HepG2 (cell line): ENCODE results near the gene H1-8. TPM values are rescaled to one million over a fixed set of nuclear protein-coding genes. Genes with fewer than 3 reads are reported as not detected.
A peak's percentile ranks its signal among the peaks of the same experiment; 100 is the strongest.

Experiments used
- ATAC-seq: fragments of 200-7000 bp; cut with Tn5 transposase; 3 replicates; pipeline ENCODE4 v1.9.1; 2020; ENCODE audit warnings: mild to moderate bottlenecking, moderate library complexity
- BruUV-seq: library from RNA; stranded (reverse); fragments of 400-500 nt; replicated peaks from 2 replicates; lab custom pipeline; 2021; lab: Mats Ljungman, UMichigan
- CTCF ChIA-PET: fragments of 300-600 bp; formaldehyde crosslinking; extraction: SDS; loops from one replicate; lab custom pipeline; 2021; ENCODE audit warnings: low total read pairs, inconsistent platforms, low intra/inter-chr PET ratio; lab: Yijun Ruan, JAX
- POLR2A ChIA-PET: fragments of 350-600 bp; sonication (Branson Sonifier 250); formaldehyde crosslinking; loops from one replicate; lab custom pipeline; 2020; ENCODE audit warnings: antibody characterized with exemption, inconsistent platforms; lab: Yijun Ruan, JAX
- DNase-seq: peaks from one replicate; pipeline ENCODE4 v3.0.0-alpha.2; 2015; ENCODE audit warnings: low spot score
- FAIRE-seq: peaks from 3 replicates; lab custom pipeline; 2011; peaks lifted over from hg19 to GRCh38; lab: Jason Lieb, UNC
- H2AFZ ChIP-seq: one replicate; pipeline ENCODE4 v1.6.1; 2011; ENCODE audit warnings: low read length, inconsistent platforms
- H3K27ac ChIP-seq: fragments of 300-600 bp; 3 replicates; pipeline ENCODE4 v1.8.0; 2011; ENCODE audit warnings: mixed run types, mild to moderate bottlenecking, mixed read lengths, low read length, inconsistent platforms; ENCODE audit not compliant: insufficient read depth; ENCODE audit errors: extremely low read length
- H3K27me3 ChIP-seq, 2 experiments: fragments of 200-600 bp in 1 of 2; 2 replicates in 1 of 2; 3 replicates in 1 of 2; pipeline versions ENCODE4 v1.6.0 to v1.8.0; 2011; ENCODE audit warnings: low read length in 2 of 2, mild to moderate bottlenecking in 2 of 2, moderate library complexity in 2 of 2, inconsistent platforms in 1 of 2; ENCODE audit not compliant: insufficient read depth in 2 of 2, control insufficient read depth in 1 of 2
- H3K36me3 ChIP-seq, 2 experiments: fragments of 200-600 bp in 1 of 2; replicated peaks in 1 of 2; 2 replicates in 1 of 2; 3 replicates in 1 of 2; pipeline versions ENCODE4 v1.5.1 to v1.8.0; 2011; ENCODE audit warnings: low read length in 2 of 2, inconsistent platforms in 1 of 2; ENCODE audit not compliant: insufficient read depth in 2 of 2, control insufficient read depth in 1 of 2
- H3K4me1 ChIP-seq: 2 replicates; pipeline ENCODE4 v1.5.1; 2012; ENCODE audit warnings: low read length, inconsistent platforms; ENCODE audit not compliant: insufficient read depth
- H3K4me2 ChIP-seq: 2 replicates; pipeline ENCODE4 v1.6.0; 2011; ENCODE audit warnings: low read depth, low read length, inconsistent platforms
- H3K4me3 ChIP-seq, 3 experiments: fragments of 200-600 bp in 1 of 3; sonication (generic), shearing (Covaris generic) in 1 of 3; replicated peaks in 1 of 3; 2 replicates each; pipeline ENCODE4 v1.5.1; 2011 to 2016; ENCODE audit warnings: low read length in 3 of 3, inconsistent platforms in 2 of 3, low read depth in 2 of 3, mild to moderate bottlenecking in 2 of 3, control low read depth in 1 of 3, mixed read lengths in 1 of 3; ENCODE audit not compliant: insufficient read depth in 1 of 3
- H3K79me2 ChIP-seq: one replicate; pipeline ENCODE4 v1.6.1; 2011; ENCODE audit warnings: low read length, inconsistent platforms; ENCODE audit not compliant: insufficient read depth
- H3K9ac ChIP-seq: 2 replicates; pipeline ENCODE4 v1.6.0; 2011; ENCODE audit warnings: mild to moderate bottlenecking, low read depth, low read length, inconsistent platforms; ENCODE audit not compliant: insufficient read depth
- H3K9me3 ChIP-seq: 2 replicates; pipeline ENCODE4 v1.5.1; 2012; ENCODE audit warnings: mild to moderate bottlenecking, low read length
- H4K20me1 ChIP-seq: 2 replicates; pipeline ENCODE4 v1.6.0; 2011; ENCODE audit warnings: inconsistent platforms, mild to moderate bottlenecking, low read length, moderate library complexity; ENCODE audit not compliant: insufficient read depth
- AGO2 ChIP-seq: fragments of 200-400 bp; formaldehyde crosslinking; optimal IDR thresholded peaks from 2 replicates; pipeline ENCODE3; 2017; ENCODE audit warnings: mild to moderate bottlenecking, low read depth, low read length, moderate library complexity
- NCOA5 ChIP-seq: sonication (generic); formaldehyde crosslinking; IDR thresholded peaks from 2 replicates; pipeline ENCODE4 v1.4.0; 2020; ENCODE audit warnings: missing genetic modification reagents
- NFKB2 ChIP-seq: sonication (generic); formaldehyde crosslinking; IDR thresholded peaks from 2 replicates; pipeline ENCODE4 v1.4.0; 2020; ENCODE audit warnings: missing genetic modification reagents, borderline replicate concordance
- NR2F1 ChIP-seq, 2 experiments: fragments of 450-650 bp in 1 of 2; formaldehyde crosslinking in 1 of 2; IDR thresholded peaks; 2 replicates each; pipeline versions ENCODE4 v1.5.0 to v1.6.1; 2016 to 2020; ENCODE audit warnings: mild to moderate bottlenecking in 1 of 2, missing compliant biosample characterization in 1 of 2, missing genetic modification reagents in 1 of 2, moderate library complexity in 1 of 2
- PHF20 ChIP-seq: sonication (generic); formaldehyde crosslinking; IDR thresholded peaks from 2 replicates; pipeline ENCODE4 v1.5.0; 2020; ENCODE audit warnings: mild to moderate bottlenecking, missing genetic modification reagents
- RARA ChIP-seq: IDR thresholded peaks from 2 replicates; pipeline ENCODE4 v1.6.1; 2016; ENCODE audit warnings: missing genetic modification reagents, missing compliant biosample characterization
- SNAPC2 ChIP-seq: sonication (generic); formaldehyde crosslinking; IDR thresholded peaks from 2 replicates; pipeline ENCODE4 v1.8.1; 2022; ENCODE audit warnings: mild to moderate bottlenecking, missing genetic modification reagents
- SRF ChIP-seq: IDR thresholded peaks from 2 replicates; pipeline ENCODE4 v1.6.1; 2011; ENCODE audit warnings: mild to moderate bottlenecking, low read depth, low read length, moderate library complexity
- SSRP1 ChIP-seq: IDR thresholded peaks from 2 replicates; pipeline ENCODE4 v1.6.1; 2016; ENCODE audit warnings: control low read depth
- ZBTB38 ChIP-seq: sonication (generic); formaldehyde crosslinking; IDR thresholded peaks from 2 replicates; pipeline ENCODE4 v1.5.1; 2020; ENCODE audit warnings: mild to moderate bottlenecking, missing genetic modification reagents
- ZKSCAN5 ChIP-seq: sonication (generic); formaldehyde crosslinking; IDR thresholded peaks from 2 replicates; pipeline ENCODE4 v1.5.1; 2020; ENCODE audit warnings: mild to moderate bottlenecking, missing genetic modification reagents
- ZNF136 ChIP-seq: sonication (generic); formaldehyde crosslinking; IDR thresholded peaks from 2 replicates; pipeline ENCODE4 v1.8.1; 2022; ENCODE audit warnings: low read depth, mild to moderate bottlenecking, moderate library complexity, missing genetic modification reagents
- ZNF205 ChIP-seq: IDR thresholded peaks from 2 replicates; pipeline ENCODE4 v1.6.1; 2018; ENCODE audit warnings: missing biosample characterization, missing genetic modification reagents
- ZNF24 ChIP-seq: fragments of 450-650 bp; IDR thresholded peaks from 2 replicates; pipeline ENCODE4 v1.6.1; 2017; ENCODE audit warnings: antibody characterized with exemption, mild to moderate bottlenecking
- ZNF460 ChIP-seq: sonication (generic); formaldehyde crosslinking; IDR thresholded peaks from 2 replicates; pipeline ENCODE4 v1.5.1; 2020; ENCODE audit warnings: missing genetic modification reagents, mild to moderate bottlenecking, borderline replicate concordance
- ZNF569 ChIP-seq: sonication (generic); formaldehyde crosslinking; IDR thresholded peaks from 2 replicates; pipeline ENCODE4 v1.5.0; 2020; ENCODE audit warnings: mild to moderate bottlenecking, missing genetic modification reagents, moderate library complexity, borderline replicate concordance
- ZNF770 ChIP-seq: sonication (generic); formaldehyde crosslinking; IDR thresholded peaks from 2 replicates; pipeline ENCODE4 v1.5.0; 2020; ENCODE audit warnings: mild to moderate bottlenecking, missing genetic modification reagents
- WGBS: methylation state at CpG from one replicate; pipeline ENCODE4 v1.1.6; 2017; ENCODE audit warnings: low lambda C conversion rate; 5-methylcytosine and 5-hydroxymethylcytosine counted together
- in situ Hi-C: cut with HindIII; loops from 2 replicates; pipeline ENCODE4 v1.10.0; 2017; ENCODE audit warnings: low pct_unique_long_range_greater_than_20kb; ENCODE audit not compliant: extremely low pct_ligation_motif_present
- intact Hi-C: fragments of 100-400 bp; cut with micrococcal nuclease; formaldehyde crosslinking; loops from one replicate; pipeline ENCODE4 v1.10.0; 2022; ENCODE audit not compliant: unreplicated experiment
- polyA plus RNA-seq, 8 experiments: library from polyadenylated mRNA; depleted of rRNA in 3 of 8; stranded (reverse) in 7 of 8; unstranded in 1 of 8; fragments of >200 nt; fragmentation: Illumina TruSeq in 4 of 8; extraction: Trizol in 4 of 8; gene quantifications; 2 replicates each; pipeline versions ENCODE4 v1.2.1 to v1.2.3, GENCODE V29; 2011 to 2016; ENCODE audit warnings: low read depth in 4 of 8, missing spikeins in 1 of 8, mixed read lengths in 1 of 8; ENCODE audit not compliant: insufficient read depth in 1 of 8
- total RNA-seq, 5 experiments: library from RNA; depleted of rRNA; stranded (reverse); fragments of >200 nt; fragmentation: Illumina TruSeq; extraction: Trizol; gene quantifications; 2 replicates each; pipeline ENCODE4 v1.2.3, GENCODE V29; 2016; ENCODE audit warnings: low read depth in 1 of 5
- TF ChIP-seq, protein P1 (sequence below): fragments of 450-650 bp; IDR thresholded peaks from 2 replicates; pipeline ENCODE4 v1.6.1; 2016
- TF ChIP-seq, protein P2 (sequence below): IDR thresholded peaks from 2 replicates; pipeline ENCODE4 v1.6.1; 2016; ENCODE audit warnings: low read depth, borderline replicate concordance

H1-8 gene
- total and polyA plus RNA-seq, 2 of the 13 experiments (the other 11 are each of a cell fraction or from before 2014, with no cell fraction given) = 0.08 TPM; not detected in 1

GRCh38 chr3:129557548-129557894 lies 14.5 kb downstream of the H1-8 start (continued):
- TF ChIP-seq ZNF770 = no peak
- no peak for TF ChIP-seq SSRP1
- TF ChIP-seq ZKSCAN5 (CRISPR knock-in tag) = no peak

DNA sequence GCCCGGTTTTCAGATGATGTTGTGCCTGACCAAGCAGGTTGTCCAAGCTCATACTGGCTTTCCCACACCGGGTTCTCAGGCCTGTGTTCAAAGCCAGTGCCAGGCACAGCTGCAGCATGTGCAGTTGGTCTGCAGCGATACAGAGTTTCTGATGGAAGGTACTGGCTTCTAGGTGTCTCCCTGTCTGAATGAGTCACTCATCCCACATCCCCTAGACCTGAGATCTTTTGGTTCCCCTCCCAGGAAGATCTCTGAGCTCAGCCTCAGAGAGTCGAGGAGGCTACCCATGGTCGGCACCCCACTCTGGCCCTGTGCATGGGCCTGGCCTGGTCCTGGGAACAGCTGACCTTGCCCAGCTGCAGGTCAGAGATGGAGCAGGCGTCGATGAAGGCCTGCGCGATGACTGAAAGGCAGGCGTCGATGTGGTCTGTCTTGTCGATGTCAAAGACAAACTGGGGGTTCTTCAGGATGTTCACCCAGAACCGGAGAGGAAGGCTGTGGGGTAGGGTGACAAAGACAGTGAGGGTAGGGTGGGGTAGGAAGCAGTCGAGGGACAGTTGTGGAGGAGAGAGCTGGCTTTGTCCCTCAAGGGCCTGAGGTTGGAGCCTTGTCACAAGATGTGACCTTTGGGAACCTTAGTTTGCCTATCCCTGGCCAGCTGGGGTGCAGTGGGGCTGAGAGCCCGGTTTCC lies 15.3 kb downstream of the H1-8 start:
- BruUV-seq = no TSS peak
- ChIA-PET POLR2A (interaction anchor here (0.9 to 2.2 kb wide), 6 partner anchors 19 to 68 kb away, joined by 3 to 12 read pairs (median 8); no protein-coding TSS in a partner anchor), CTCF (no interaction called here)
- Histone ChIP-seq H3K9me3 (no peaks in the 10 kb centered on the region), H3K36me3 (peaks cover 9 to 17% of the 10 kb centered on the region in 2 experiments; a peak in 3 of 5 replicates), H2AFZ (no peak overlapping the region), H3K4me1 (peaks cover 35% of the 10 kb centered on the region), H3K9ac (0 out of 2 replicates have a peak overlapping the region, but pooled peaks have one; percentile 3), H3K4me3 (no peak overlapping the region), H3K27me3 (no peaks in the 10 kb centered on the region; a peak in 1 of 5 replicates), H3K4me2 (no peak overlapping the region), H4K20me1 (no peaks in the 10 kb centered on the region), H3K27ac (peak overlapping the region; percentile 69), H3K79me2 (no peaks in the 10 kb centered on the region)
- no peak for DNase-seq
- 97% methylated on average over 14 of the region's 15 CpGs for WGBS
- intact Hi-C loops (loop anchor here (10.0 kb wide), 1 partner anchor 63 kb away; no protein-coding TSS in a partner anchor), in situ Hi-C loops (no loop called here)
- ATAC-seq = no peak
- FAIRE-seq = no peak
- TF ChIP-seq SNAPC2 (CRISPR knock-in tag) = no peak
- TF ChIP-seq, protein P1, sequence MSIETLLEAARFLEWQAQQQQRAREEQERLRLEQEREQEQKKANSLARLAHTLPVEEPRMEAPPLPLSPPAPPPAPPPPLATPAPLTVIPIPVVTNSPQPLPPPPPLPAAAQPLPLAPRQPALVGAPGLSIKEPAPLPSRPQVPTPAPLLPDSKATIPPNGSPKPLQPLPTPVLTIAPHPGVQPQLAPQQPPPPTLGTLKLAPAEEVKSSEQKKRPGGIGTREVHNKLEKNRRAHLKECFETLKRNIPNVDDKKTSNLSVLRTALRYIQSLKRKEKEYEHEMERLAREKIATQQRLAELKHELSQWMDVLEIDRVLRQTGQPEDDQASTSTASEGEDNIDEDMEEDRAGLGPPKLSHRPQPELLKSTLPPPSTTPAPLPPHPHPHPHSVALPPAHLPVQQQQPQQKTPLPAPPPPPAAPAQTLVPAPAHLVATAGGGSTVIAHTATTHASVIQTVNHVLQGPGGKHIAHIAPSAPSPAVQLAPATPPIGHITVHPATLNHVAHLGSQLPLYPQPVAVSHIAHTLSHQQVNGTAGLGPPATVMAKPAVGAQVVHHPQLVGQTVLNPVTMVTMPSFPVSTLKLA = no peak
- no peak for TF ChIP-seq SRF
- TF ChIP-seq ZNF24 = no peak
- TF ChIP-seq, protein P2, sequence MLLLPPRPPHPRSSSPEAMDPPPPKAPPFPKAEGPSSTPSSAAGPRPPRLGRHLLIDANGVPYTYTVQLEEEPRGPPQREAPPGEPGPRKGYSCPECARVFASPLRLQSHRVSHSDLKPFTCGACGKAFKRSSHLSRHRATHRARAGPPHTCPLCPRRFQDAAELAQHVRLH (CRISPR knock-in tag) = no peak
- TF ChIP-seq ZBTB38 (CRISPR knock-in tag) = peak; percentile 27; the same call in 1 of the 2 replicates
- TF ChIP-seq NR2F1 (CRISPR knock-in tag; IDR thresholded peaks at IDR 0.05) = no peak
- no peak for TF ChIP-seq NFKB2 (CRISPR knock-in tag)
- no peak for TF ChIP-seq ZNF136 (CRISPR knock-in tag)
- TF ChIP-seq NCOA5 = no peak
- TF ChIP-seq PHF20 (CRISPR knock-in tag) = 0 out of 2 replicates have a peak, but pooled peaks have one; percentile 1
- peak; percentile 7 for TF ChIP-seq AGO2
- no peak for TF ChIP-seq RARA (CRISPR knock-in tag)
- TF ChIP-seq ZNF460 (CRISPR knock-in tag) = no peak
- TF ChIP-seq ZNF205 (CRISPR knock-in tag) = no peak
- TF ChIP-seq ZNF569 (CRISPR knock-in tag) = no peak
